NCI-H187 (cell line): ENCODE data around the gene CEP192.
"Not testable (repeated sequence)": the region's sequence is repeated elsewhere in the genome, so short reads cannot be mapped to it uniquely, and the experiment has no call there.

Experiments used
- DNase-seq, 2 experiments: peaks; one replicate each; lab custom pipeline; 2025; lab: John Stamatoyannopoulos, UW

Gene CEP192

GRCh38 chr18:12990123-12990475 lies 1.1 kb upstream of the CEP192 start:
- no peak for DNase-seq

- DNase-seq, result no peak
These were observed 558 bp upstream of the CEP192 start for GRCh38 chr18:12990641-12990966.

- no peak for DNase-seq
These were observed 638 bp downstream of the CEP192 start for GRCh38 chr18:12991821-12992179.

GRCh38 chr18:12993439-12993838 lies 2.3 kb downstream of the CEP192 start:
- DNase-seq, result no peak

GRCh38 chr18:12995424-12995823 lies 4.3 kb downstream of the CEP192 start:
- no peak for DNase-seq

- no peak for DNase-seq
These were observed 4.9 kb downstream of the CEP192 start for GRCh38 chr18:12995952-12996477.

- no peak for DNase-seq
These were observed 5.6 kb downstream of the CEP192 start for GRCh38 chr18:12996661-12997292.

GRCh38 chr18:12997330-12997729 lies 6.2 kb downstream of the CEP192 start:
- not testable (repeated sequence) for DNase-seq

- no peak for DNase-seq
These were observed 7.3 kb downstream of the CEP192 start for GRCh38 chr18:12998332-12999060.

GRCh38 chr18:13003466-13003896 lies 12.3 kb downstream of the CEP192 start:
- no peak for DNase-seq

- DNase-seq, result no peak
These were observed 13.2 kb downstream of the CEP192 start for GRCh38 chr18:13004396-13004795.

- no peak for DNase-seq
These were observed 14.1 kb downstream of the CEP192 start for GRCh38 chr18:13005289-13005688.

- DNase-seq, result no peak
These were observed 15.5 kb downstream of the CEP192 start for GRCh38 chr18:13006531-13007247.

GRCh38 chr18:13007248-13007560 lies 16.0 kb downstream of the CEP192 start:
- DNase-seq, result no peak

- no peak for DNase-seq
These were observed 20.6 kb downstream of the CEP192 start for GRCh38 chr18:13011719-13012118.

- no peak for DNase-seq
These were observed 23.1 kb downstream of the CEP192 start for GRCh38 chr18:13014232-13014631.

- no peak for DNase-seq
These were observed 23.7 kb downstream of the CEP192 start for GRCh38 chr18:13014818-13015217.

GRCh38 chr18:13017247-13017875 lies 26.2 kb downstream of the CEP192 start:
- no peak for DNase-seq

- no peak for DNase-seq
These were observed 27.2 kb downstream of the CEP192 start for GRCh38 chr18:13018374-13018773.

- no peak for DNase-seq
These were observed 28.1 kb downstream of the CEP192 start for GRCh38 chr18:13019301-13019700.

GRCh38 chr18:13022644-13023043 lies 31.5 kb downstream of the CEP192 start:
- DNase-seq, result no peak

- no peak for DNase-seq
These were observed 34.1 kb downstream of the CEP192 start for GRCh38 chr18:13025233-13025632.
